Activated naive CD4-positive, alpha-beta T cell treated with anti-CD3 and anti-CD28 coated beads, Interleukin-2, amount 50 U/mL, for 16 hours (primary cell): Measurements from ENCODE around the gene MBTPS2.
"Not testable (repeated sequence)": the region's sequence is repeated elsewhere in the genome, so short reads cannot be mapped to it uniquely, and the experiment has no call there.

Experiments
- DNase-seq: peaks from one replicate; pipeline ENCODE4 v3.0.0-alpha.2; 2020

MBTPS2 gene

DNA sequence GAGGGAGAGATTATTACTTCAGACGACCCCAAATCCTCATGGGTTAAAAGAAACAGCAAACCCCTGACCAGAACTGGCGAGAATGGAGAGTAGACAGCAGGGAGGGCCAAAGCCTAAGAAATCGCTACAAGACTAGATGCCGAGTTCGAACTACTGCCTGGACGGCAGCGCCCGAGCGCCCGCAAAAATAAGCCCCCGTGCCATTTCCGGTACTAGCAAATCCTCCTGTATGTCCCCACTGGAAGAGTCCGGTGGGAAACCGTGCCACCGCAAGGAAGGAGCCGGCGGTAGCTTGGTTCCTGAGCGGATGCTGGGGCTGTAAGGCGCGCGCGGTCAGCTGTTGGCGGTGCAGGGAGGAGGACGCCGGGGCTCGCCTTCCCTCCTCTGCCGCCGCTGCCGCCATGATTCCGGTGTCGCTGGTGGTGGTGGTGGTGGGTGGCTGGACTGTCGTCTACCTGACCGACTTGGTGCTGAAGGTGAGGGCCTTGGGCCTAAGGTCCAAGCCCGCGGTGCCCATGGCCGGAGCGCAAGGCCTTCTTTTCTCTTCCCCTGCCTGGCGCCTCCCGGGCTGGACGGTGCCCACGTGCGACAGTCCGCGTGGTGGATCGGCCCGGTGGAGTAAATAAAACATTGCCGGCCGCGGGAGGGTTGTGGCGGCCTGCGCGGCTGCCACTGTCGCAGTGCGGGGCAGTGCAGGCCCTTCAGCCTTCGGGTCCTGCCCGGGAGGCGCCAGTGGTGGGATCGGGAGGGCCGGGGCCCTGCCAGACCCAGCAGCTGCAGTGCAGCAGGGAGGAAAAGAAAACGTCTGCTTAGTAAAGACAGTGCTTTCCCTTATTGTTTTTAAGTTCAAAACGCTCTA lies at the start of gene MBTPS2:
MBTPS2 (plus strand) TSS at position 284 of the 859 bp plus-strand sequence; CDS start at position 402, 118 bp downstream.
- DNase-seq: peak; percentile 79

DNA sequence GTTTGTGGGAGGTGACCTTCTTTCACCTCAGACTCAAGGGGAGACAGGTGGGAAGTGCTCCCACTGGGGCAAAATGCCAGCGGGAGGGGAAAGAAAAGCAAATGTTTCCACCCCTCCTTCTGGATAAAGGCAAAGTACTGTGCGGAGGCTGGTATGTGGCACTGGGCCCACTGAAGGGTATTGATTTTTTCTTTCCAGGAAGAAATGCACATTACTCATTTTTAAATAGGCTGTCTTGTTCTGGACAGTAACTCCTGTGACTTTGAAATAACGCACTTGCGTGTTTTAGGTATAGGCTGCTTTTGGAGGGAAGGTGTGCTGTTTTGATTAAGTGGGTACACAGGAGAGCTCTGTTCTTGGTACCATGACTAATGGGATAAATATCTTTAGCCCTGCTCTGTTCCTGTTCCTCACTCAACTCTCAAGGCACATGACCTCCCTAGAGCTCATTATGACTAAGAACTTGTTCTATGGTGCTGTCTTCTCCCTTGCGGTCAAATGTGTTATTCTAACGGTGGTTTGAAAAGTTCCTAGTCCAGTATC lies 40.7 kb upstream of the MBTPS2 start:
- DNase-seq: no peak

- no peak for DNase-seq
Observed at GRCh38 chrX:21799767-21800166, 39.6 kb upstream of the MBTPS2 start.

- DNase-seq: no peak
Observed at GRCh38 chrX:21800344-21800770, 39.1 kb upstream of the MBTPS2 start.

- DNase-seq: no peak
Observed at GRCh38 chrX:21802054-21802670, 37.3 kb upstream of the MBTPS2 start.

GRCh38 chrX:21802839-21803238 lies 36.6 kb upstream of the MBTPS2 start:
- DNase-seq: no peak

- no peak for DNase-seq
Observed at GRCh38 chrX:21806691-21807090, 32.7 kb upstream of the MBTPS2 start.

DNA sequence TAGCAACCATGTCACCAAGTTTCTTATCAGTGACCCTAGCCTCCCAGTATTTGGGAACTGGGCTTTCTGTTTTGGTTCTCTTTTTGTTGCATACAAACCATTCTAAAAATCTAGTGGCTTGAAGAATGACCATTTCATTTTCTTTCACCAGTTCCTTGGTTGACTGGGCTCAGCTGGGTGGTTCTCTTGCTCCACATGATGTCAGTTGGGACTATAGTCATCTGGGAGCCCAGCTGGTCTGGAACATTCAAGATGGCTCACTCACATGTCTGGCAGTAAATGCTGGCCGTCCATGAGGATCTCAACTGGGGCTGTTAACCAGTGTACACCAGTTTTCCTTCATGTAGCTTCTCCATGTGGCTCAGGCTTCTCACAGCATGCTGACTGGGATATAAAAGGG lies 27.6 kb upstream of the MBTPS2 start:
- DNase-seq: no peak

- no peak for DNase-seq
Observed at GRCh38 chrX:21812628-21813027, 26.8 kb upstream of the MBTPS2 start.

- no peak for DNase-seq
Observed at GRCh38 chrX:21813612-21814368, 25.6 kb upstream of the MBTPS2 start.

DNA sequence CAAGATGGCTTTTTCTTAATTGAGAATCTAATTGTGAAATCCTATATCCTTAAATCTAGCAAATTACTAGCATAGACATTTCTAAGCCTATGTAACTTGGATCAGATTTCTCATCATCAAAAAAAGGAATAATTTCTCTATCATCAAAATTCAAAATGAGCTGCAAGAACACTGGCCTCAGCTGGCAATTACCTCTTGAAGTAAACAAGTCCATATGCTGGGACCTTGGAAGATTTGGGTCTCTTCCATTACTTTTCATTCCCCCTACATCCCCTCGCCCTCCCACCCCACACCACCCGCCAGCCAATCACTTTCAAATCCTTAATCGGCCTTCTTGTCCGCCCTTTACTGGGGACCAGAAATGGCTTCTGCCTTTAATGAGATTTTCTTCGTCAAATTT lies 23.3 kb upstream of the MBTPS2 start:
- DNase-seq: no peak

DNA sequence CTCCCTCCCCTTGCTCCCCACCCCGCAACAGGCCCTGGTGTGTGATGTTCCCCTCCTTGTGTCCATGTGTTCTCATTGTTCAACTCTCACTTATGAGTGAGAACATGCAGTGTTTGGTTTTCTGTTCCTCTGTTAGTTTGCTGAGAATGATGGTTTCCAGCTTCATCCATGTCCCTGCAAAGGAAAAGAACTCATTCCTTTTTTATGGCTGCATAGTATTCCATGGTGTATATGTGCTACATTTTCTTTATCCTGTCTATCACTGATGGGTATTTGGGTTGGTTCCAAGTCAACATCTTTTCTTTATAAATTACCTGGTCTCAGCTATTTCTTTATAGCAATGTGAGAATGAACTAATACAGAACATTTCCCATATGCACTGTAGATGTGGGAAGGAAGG lies 19.2 kb upstream of the MBTPS2 start:
- not testable (repeated sequence) for DNase-seq

GRCh38 chrX:21821875-21822274 lies 17.5 kb upstream of the MBTPS2 start:
- no peak for DNase-seq

- no peak for DNase-seq
Observed at GRCh38 chrX:21831496-21831895, 7.9 kb upstream of the MBTPS2 start.

- no peak for DNase-seq
Observed at GRCh38 chrX:21837056-21837455, 2.4 kb upstream of the MBTPS2 start.

- DNase-seq: no peak
Observed at GRCh38 chrX:21838937-21839333, 482 bp upstream of the MBTPS2 start.

GRCh38 chrX:21840193-21840545 lies 752 bp downstream of the MBTPS2 start:
- DNase-seq: no peak

GRCh38 chrX:21843179-21843578 lies 3.8 kb downstream of the MBTPS2 start:
- DNase-seq: no peak

GRCh38 chrX:21845096-21845495 lies 5.7 kb downstream of the MBTPS2 start:
- DNase-seq: no peak

DNA sequence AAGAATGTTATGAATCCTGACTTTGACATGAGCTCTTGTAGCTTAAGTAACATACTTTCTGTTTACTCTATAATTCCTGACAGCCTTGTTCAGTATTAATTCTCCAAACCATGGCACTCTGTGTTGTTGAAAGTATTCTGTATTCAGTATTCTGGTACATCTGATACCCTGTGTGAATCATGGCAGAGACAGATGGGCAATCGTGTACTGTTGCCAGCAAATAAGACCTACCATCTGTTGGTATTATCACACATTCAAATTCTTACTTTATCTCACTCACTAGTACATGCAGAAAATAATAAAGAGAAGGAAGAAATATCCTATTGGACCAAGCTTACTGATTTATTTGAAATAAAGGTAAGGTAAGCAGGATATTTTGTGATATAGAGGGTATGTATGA lies 7.9 kb downstream of the MBTPS2 start:
- no peak for DNase-seq

- DNase-seq: no peak
Observed at GRCh38 chrX:21853578-21853977, 14.2 kb downstream of the MBTPS2 start.

DNA sequence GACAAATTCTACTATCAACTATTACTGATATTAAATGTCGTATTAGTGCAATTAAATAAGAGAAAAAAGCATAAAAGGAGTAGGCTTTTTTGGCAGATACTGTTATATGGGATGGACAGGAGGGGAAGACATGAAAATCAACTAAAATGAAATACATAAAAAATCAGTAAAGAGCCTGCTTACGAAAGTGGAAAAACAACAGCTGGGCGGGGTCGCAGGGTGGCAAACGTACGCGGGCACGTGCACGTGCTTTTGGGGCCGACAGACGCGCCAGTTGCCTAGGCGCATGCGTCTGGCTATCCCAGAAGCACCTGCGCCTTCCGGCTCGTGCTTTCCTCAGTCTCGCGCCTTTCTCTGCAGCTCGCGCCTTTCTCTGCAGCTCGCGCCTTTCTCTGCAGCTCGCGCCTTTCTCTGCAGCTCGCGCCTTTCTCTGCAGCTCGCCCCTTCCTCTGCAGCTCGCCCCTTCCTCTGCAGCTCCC lies 16.6 kb downstream of the MBTPS2 start, which contains the start of gene YY2:
YY2 (plus strand) TSS at position 51 of the 479 bp plus-strand sequence. CDS start 498 bp downstream, outside the sequence.
- no peak for DNase-seq

GRCh38 chrX:21856504-21856903 lies 17.1 kb downstream of the MBTPS2 start:
- no peak for DNase-seq
